CD4-positive, alpha-beta T cell treated with Interleukin-15 for 1 hour (primary cell): ENCODE measurements around the gene XPOT.

ENCODE experiments used
- DNase-seq: peaks from one replicate; pipeline ENCODE4 v3.0.0-alpha.2; 2020

XPOT gene

DNA sequence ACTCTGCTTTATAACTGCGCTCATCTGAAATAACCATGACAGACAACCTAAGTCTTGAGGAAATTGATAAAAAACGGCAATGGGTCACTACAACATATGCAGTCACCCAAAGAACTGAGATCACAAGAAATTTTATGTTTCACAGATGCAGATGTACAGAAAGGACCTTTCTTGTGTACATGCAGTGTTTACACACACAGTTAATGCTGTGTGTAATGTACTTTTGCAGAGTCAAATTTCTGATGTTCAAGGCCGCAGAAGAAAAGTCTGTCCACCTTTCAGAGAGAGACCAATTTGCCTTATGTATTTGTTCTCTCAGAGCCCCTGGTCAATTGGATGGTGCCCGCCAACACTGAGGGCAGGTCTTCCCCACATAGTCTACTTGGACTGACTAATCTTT, 24.8 kb downstream of the XPOT start:
- no peak for DNase-seq

DNA sequence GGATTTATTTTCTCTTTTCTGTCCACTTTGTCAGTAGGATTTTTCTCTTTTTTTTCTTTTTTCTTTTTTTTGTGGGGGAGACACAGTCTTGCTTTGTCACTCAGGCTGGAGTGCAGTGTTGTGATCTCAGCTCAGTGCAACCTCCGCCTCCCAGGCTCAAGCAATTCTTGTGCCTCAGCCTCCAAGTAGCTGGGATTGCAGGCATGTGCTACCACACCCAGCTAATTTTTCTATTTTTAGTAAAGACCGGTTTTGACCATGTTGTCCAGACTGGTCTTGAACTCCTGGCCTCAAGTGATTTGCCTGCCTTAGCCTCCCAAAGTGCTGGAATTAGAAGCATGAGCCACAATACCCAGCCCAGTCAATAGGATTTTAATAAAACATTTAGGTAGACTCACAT, 26.7 kb downstream of the XPOT start:
- no peak for DNase-seq

- no peak for DNase-seq
Observed at GRCh38 chr12:64431791-64432190, 27.6 kb downstream of the XPOT start.

DNA sequence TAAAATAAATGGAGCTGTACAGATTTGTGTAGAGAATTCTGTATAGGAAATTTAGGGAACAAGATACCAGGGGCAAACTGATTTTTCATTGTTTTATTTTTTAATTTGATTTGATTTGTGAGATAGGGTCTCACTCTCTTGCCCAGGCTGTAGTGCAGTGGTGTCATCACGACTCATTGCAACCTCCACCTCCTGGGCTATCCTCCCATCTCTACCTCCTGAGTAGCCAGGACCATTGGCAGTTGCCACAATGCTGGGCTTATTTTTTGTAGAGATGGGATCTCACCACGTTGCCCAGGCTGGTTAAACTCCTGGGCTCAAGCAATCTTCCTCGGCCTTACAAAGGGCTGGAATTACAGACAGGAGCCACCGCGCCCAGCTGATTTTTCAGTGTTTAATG, 29.7 kb downstream of the XPOT start:
- no peak for DNase-seq

GRCh38 chr12:64440100-64440499, 35.9 kb downstream of the XPOT start:
- DNase-seq, result no peak

DNA sequence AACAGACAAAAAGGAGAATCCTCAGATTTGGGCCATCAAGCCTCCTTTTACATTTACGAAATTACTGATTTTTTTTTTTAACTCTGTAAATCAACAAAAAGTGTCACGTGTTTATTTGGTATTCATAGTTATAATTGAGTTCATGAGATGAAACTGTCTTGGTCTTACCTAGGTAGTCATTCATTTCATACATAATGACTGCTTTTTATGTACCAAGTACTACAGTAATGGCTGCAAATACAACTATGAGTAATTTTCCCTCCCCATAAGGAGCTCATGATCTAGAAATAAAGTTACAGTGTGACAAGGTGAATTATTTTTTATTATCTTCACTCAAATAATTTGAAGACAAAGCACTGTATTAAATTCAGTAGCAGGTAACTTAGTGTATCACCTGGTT, 41.3 kb downstream of the XPOT start:
- no peak for DNase-seq

GRCh38 chr12:64446295-64446694, 42.1 kb downstream of the XPOT start:
- DNase-seq, result no peak

DNA sequence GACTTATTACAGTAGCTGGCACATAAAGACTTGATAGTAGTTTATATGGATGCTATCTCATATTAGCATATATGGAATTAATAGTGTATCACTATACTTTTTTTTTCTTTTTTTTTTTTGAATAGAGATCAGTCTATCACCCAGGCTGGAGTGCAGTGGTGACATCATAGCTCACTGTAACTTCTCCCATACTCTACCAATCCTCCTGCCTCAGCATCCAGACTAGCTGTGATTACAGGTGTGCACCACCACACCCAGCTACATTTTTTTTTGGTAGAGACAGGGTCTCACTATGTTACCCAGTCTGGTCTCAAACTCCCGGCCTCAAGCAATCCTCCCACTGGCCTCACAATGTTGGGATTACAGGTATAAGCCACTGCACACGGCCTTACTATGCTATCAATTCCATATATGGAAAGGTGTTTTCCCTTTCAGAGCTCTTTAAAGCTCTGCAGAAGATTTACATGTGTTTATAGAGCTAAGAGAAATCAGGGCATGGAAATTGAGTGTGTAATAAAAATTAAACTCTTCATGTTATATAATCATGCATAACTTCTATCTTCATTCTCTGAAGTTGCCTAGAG, 46.0 kb downstream of the XPOT start:
- DNase-seq, result no peak

- no peak for DNase-seq
Observed at GRCh38 chr12:64450711-64451486, 46.7 kb downstream of the XPOT start.

- DNase-seq, result peak; percentile 80
Observed at GRCh38 chr12:64451687-64452558, 47.7 kb downstream of the XPOT start, which contains the start of gene TBK1. Gene TBK1 (plus strand): TSS chr12:64452120. CDS start chr12:64455871, 3,751 bp downstream.

DNA sequence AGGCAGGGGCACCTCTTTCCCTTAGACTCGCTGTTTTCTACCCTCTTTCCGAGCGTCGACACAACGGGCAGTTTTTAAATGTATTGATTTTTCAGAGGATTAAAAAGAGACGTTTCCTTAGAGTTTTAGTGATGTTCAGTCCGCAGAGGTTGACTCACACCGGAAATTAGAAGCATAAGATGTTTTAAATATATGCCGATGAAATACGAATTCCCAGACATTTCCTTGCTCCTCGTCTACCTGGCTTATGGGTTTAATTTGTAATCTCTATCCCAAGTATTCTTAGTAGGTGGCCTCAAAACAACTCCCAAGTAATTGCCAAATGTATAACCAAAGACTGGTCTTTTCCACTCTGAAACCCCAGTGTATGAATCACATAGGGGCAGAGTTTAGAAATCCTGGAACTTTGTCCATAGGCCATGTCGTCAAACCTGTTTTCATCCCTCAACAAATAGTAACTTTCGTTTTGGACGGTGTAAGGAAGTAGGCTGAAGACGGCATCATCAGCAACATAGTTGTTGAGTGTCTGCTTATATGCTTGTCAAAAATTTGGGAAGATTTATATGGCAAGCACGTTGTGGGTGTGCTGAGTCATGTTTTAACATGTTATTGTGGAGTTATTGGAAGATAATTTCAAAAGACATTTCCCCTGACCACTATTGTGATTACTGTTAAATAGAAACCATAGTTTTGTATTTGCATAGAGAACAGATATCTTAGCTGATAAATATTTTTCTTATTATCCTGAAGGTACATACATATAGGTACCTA, 48.6 kb downstream of the XPOT start:
- peak; percentile 22 for DNase-seq

GRCh38 chr12:64455506-64455905, 51.3 kb downstream of the XPOT start:
- no peak for DNase-seq

DNA sequence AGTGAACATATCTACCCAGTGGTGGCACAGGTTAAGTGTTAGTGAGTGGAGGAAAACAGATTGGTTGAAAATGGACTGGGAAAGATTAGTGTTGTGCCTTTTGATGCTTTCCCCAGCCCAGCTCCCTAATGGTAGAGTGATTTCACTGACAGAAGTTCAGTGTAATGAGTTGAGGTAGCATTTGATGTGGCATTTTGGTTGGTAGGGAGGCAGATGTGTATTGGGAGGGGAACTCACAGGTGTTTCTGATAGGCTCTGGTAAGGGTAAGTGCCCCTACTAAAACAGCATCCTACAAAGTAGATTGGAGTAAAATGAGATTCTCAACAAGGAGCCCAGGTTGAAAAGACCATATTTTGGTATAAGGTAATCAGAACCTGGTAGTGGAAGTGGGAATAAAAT, 51.9 kb downstream of the XPOT start:
- DNase-seq, result no peak

- peak; percentile 21 for DNase-seq
Observed at GRCh38 chr12:64457032-64457431, 52.8 kb downstream of the XPOT start.

DNA sequence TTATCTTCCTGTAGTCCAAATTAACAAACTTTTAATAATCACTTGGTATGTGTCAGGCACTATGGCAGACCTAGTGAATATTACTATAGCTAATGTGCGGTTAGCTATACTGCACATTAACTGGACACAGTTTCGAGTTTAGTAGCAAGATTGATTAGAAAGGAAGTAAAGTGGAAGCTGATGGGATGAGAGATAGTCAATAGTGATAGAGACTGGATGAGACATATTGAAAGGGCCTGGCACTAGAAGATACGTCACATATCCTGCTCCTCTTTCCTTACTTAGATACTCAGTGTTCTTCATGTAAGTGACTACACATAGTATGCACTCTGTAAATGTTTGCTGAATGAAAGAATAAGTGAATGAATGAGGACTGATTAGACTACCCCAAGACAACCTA, 53.3 kb downstream of the XPOT start:
- DNase-seq, result no peak

- no peak for DNase-seq
Observed at GRCh38 chr12:64457923-64458322, 53.7 kb downstream of the XPOT start.

GRCh38 chr12:64459394-64459891, 55.3 kb downstream of the XPOT start:
- no peak for DNase-seq

GRCh38 chr12:64461634-64462414, 57.6 kb downstream of the XPOT start:
- DNase-seq, result no peak

GRCh38 chr12:64466178-64466577, 62.0 kb downstream of the XPOT start:
- no peak for DNase-seq

GRCh38 chr12:64468966-64469365, 64.8 kb downstream of the XPOT start:
- DNase-seq, result no peak

GRCh38 chr12:64469455-64470142, 65.4 kb downstream of the XPOT start:
- DNase-seq, result no peak
